GM21381 (cell line): Measurements from ENCODE around the gene MBD5.

Experiments
- ATAC-seq: cut with Tn5 transposase; IDR thresholded peaks from one replicate; pipeline ENCODE4 v1.9.1; 2021; ENCODE audit warnings: mild to moderate bottlenecking, moderate library complexity; ENCODE audit not compliant: unreplicated experiment

Gene MBD5

GRCh38 chr2:148022882-148023281 is 2.0 kb downstream of the MBD5 start:
- no peak for ATAC-seq

GRCh38 chr2:148023861-148024260 is 3.0 kb downstream of the MBD5 start:
- peak; percentile 33 for ATAC-seq

DNA sequence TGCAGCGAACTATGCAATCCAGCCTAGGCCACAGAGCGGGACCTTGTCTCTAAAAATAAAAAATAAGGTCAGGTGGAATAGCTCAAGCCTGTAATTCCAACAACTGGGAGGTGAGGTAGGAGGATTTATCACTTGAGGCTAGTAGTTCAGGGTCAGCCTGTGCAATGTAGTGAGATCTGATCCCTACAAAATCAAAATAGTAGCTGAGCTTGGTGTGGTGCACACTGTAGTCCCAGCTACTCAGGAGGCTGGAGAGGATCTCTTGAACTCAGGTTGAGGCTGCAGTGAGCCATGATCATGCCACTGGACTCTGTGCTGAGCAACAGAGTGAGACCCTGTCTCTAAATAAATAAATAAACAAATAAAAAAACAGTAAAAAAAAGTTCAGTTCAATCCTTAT is 5.7 kb downstream of the MBD5 start:
- no peak for ATAC-seq

- no peak for ATAC-seq
Observed at GRCh38 chr2:148027822-148028221, 6.9 kb downstream of the MBD5 start.

GRCh38 chr2:148028781-148029180 is 7.9 kb downstream of the MBD5 start:
- ATAC-seq: no peak

- no peak for ATAC-seq
Observed at GRCh38 chr2:148031152-148031551, 10.3 kb downstream of the MBD5 start.

DNA sequence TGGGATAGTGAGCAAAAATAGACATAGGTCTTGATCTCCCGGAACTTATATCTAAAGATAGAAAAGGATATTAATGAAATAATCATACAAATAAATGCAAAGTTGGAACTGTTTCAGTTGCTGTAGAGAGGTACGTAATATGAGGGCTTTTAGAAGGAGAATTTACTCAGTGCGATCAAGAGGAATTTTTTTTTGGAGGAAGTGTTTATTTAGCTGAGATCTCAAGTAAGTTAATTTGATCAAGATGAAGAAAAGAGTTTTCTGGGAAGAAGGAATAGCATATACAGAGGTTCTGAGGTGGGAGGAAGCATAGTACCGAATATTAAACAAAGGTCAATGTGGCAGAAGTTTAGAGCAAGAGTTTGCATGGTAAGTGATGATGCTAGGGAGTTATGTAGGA is 11.3 kb downstream of the MBD5 start:
- ATAC-seq: no peak

GRCh38 chr2:148039783-148040182 is 18.9 kb downstream of the MBD5 start:
- no peak for ATAC-seq

DNA sequence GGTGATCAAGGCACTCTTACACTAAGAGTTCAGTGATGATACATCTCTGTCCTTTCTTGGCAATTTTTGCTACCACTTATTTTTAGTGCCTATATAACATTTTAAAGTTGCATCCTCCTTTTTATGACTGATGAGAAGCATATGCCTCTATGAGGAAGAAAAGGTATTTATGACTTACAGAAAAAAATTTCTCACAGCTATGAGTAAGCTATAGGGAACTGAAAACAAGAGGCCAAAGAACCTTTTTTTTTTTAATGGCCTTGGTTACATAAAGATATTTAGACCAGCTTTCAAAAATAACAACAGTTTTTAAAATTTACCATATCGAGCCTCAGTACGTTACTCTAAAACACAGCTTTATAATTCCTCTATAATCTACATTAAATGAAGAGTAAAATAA is 21.3 kb downstream of the MBD5 start:
- peak; percentile 78 for ATAC-seq

DNA sequence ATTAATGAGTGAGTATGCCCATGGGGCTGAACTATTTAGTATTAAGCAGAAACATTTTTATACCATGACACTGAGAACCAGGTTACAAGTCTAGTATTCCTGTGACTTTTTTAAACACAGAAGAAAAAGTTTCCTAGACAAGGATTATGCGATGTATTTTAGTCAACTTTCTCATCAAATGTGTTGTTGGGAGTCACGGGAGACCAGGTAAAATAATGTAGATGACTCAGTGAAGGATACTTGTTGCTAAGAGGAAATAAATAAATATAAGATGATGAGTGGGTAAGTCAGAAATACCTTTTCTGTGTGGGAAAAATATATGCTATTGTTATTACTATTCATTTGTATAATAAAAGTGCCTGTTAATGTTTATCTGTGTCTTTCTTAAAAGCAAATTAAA is 23.4 kb downstream of the MBD5 start:
- ATAC-seq: no peak

- ATAC-seq: no peak
Observed at GRCh38 chr2:148046802-148047201, 25.9 kb downstream of the MBD5 start.

DNA sequence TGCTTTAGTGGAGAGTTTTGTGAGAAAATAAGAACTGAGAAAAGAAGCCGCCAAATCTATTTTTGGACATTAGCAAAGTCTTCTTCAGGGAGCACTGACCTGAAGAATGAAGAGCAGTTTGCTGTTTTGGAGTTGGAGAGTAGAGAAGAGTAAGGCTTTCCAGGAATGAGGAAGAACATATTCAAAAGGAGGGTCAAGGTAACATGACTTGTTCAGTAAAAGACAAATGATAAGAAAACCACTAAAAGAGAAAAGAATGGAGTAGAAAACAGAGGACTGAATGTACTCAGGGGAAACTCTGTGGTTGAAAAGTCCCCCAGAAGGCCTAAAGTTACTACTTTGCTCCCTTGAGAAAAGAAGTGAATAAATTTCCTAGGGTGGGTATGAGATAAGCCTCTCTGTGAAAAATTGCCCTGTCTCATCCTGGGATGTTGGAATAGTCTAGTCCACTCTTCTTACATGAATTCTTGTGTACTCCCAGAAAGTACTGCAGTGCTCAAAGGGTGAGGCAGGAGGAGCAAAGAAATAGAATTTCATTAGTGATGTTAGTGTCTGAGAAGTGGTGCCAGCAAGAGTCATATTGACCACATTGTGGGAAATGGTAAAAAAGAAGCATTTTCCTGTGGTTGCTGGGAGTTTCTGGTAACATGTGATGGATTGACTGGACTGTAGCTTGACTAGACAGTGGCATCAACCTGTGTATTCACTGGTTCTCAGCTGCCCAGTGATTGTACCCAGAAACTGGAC is 27.8 kb downstream of the MBD5 start:
- peak; percentile 62 for ATAC-seq

GRCh38 chr2:148049284-148049683 is 28.4 kb downstream of the MBD5 start:
- no peak for ATAC-seq

DNA sequence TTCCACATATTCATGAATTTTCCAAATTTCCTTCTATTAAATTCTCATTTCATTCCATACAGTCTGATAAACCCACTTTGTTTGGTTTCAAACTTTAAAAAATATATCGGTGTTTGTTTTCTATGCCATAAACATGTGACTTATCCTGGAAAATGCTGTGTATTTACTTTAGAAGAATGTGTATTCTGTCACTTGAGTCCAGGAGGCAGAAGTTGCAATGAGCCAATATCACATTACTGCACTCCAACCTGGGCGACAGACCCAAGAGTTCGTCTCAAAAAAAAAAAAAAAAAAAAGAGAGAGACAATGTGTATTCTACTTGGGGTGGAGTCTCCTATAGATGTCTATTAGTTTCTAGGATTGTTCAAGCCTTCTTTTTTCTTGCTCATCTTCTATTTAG is 31.8 kb downstream of the MBD5 start:
- ATAC-seq: no peak

DNA sequence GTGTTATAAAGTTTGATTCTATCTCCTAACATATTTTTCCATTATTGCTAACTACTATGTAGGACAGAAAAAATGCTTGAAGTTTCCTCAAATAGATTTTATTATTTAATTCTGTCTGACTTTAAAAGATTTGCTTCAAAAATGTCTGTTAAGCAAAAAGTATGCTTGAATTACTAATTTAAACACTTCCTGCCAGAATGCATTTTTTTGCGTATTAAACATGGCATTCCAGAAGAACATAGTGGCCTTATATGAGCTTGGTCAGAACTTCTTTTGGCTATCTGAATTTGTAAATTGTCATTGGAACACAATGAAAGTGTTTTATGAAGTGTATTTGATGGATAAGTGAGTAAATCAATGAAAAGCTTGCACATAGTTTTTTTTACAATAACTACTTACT is 37.8 kb downstream of the MBD5 start:
- no peak for ATAC-seq

GRCh38 chr2:148063633-148064032 is 42.7 kb downstream of the MBD5 start:
- ATAC-seq: no peak

GRCh38 chr2:148065936-148066335 is 45.0 kb downstream of the MBD5 start:
- ATAC-seq: no peak

- no peak for ATAC-seq
Observed at GRCh38 chr2:148067801-148068200, 46.9 kb downstream of the MBD5 start.

- ATAC-seq: no peak
Observed at GRCh38 chr2:148071351-148071750, 50.5 kb downstream of the MBD5 start.

DNA sequence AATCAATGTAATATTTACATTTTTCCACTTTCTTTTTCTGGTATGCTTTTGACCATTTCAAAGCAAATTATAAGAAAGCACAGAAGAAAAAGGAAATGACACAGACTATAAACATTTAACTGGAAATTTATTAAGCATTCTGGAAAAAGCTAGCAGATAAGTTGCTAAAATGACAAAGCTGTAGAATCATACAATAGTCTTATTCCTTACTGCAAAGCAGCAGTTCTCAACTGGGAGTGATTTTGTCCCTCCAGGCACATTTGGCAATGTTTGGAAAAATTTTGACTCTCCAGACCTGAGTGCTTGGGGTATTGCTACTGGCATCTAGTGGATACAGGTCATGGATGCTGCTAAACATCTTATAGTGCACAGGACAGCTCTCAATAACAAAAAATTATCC is 75.1 kb downstream of the MBD5 start:
- no peak for ATAC-seq

DNA sequence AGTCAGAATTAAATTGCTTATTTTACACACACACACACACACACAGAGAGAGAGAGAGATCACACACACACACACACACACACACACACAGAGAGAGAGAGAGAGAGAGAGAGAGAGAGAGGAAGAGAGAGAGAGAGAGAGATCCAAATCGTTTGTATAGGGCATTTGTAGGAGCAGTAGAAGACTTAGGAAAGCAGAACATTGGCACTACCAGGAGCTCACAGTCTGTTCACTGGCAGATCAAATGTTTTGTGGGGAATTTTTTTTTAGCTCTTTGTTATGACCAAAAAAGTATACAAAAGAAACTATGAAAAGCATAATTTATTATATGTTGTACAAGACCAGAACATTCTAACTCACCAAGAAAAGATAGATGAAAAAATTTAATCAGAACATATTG is 81.8 kb downstream of the MBD5 start:
- no peak for ATAC-seq

- ATAC-seq: no peak
Observed at GRCh38 chr2:148103946-148104345, 83.1 kb downstream of the MBD5 start.

DNA sequence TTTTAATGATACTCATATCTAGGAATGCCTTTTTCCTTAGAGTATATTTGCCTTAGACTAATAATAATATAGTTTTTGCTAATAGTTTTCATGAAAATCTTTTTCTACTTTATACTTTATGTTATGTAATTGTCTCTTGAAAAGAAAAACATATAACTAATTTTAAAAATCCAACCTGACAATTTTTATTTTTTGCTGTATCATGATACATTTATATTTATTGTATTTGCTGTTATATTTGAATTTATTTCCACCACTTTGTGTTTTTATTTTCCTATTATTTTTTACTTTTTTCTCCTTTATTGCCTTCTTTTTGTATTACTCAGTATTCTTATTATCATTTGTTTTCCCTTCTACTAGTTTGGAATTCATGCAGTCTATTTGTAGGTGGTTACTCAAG is 85.4 kb downstream of the MBD5 start:
- ATAC-seq: no peak
